ENCODE data around the gene VPS13D.

DNA sequence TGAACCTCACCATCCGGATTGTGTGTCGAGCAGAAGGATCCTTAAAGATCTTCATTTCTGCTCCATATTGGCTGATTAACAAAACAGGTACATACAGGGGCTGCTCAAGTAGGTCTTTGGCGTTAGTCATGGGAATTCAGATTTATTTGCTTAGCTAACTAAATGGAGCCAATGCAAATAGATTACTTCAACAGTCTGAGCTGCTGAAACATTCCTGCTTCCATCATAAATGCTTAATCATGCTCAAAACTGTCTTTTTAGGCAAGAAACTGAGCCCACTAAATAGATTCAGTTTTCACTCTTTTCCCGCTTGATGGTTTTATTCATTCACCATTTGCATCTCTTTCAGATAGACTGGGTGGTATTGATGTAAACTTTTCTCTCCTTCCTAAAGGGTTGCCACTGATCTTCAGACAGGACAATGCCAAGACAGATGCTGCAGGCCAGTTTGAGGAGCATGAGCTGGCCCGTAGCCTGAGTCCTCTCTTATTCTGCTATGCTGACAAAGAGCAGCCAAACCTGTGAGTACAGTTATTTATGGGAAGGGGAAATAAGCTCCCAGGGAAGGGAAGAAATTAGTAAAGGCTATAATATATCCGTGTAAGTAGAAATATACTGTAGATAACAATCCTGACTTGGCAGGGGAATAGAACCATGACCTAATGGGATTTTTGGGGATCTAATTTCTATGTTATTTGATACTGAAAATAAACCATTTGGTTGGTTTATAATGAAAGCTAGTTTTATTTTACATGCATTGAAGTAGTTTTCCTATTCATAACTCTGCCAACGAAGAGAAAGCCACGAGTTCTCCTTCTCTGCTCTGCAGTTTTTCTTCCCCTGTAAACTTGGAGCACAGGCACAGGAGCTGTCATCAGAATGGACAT is 126.4 kb downstream of the VPS13D start:
- TF ChIP-seq, protein P1, sequence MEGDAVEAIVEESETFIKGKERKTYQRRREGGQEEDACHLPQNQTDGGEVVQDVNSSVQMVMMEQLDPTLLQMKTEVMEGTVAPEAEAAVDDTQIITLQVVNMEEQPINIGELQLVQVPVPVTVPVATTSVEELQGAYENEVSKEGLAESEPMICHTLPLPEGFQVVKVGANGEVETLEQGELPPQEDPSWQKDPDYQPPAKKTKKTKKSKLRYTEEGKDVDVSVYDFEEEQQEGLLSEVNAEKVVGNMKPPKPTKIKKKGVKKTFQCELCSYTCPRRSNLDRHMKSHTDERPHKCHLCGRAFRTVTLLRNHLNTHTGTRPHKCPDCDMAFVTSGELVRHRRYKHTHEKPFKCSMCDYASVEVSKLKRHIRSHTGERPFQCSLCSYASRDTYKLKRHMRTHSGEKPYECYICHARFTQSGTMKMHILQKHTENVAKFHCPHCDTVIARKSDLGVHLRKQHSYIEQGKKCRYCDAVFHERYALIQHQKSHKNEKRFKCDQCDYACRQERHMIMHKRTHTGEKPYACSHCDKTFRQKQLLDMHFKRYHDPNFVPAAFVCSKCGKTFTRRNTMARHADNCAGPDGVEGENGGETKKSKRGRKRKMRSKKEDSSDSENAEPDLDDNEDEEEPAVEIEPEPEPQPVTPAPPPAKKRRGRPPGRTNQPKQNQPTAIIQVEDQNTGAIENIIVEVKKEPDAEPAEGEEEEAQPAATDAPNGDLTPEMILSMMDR (IDR thresholded peaks at IDR 0.05; ENCODE audit: low read depth, low read length, poor library complexity, severe bottlenecking): no peak
- no peak for TF ChIP-seq EZH2phosphoT487 (IDR thresholded peaks at IDR 0.05; ENCODE audit: borderline replicate concordance, low read length)

Measured in DOHH2 (cell line).